CD4-positive, alpha-beta memory T cell (primary cell): Measurements from ENCODE around the gene GALNT18. TPM values are rescaled to one million over a fixed set of nuclear protein-coding genes. Genes with fewer than 3 reads are reported as not detected.

Experiments
- CTCF ChIA-PET: fragments of 350-600 bp; sonication (Branson Sonifier 250); formaldehyde crosslinking; loops from one replicate; lab custom pipeline; 2021; ENCODE audit warnings: inconsistent platforms; ENCODE audit not compliant: partially characterized antibody; lab: Charles Lee
- POLR2A ChIA-PET: fragments of 350-600 bp; sonication (Branson Sonifier 250); formaldehyde crosslinking; loops from one replicate; lab custom pipeline; 2021; ENCODE audit not compliant: partially characterized antibody; lab: Charles Lee
- DNase-seq, 5 donors: peaks; one replicate each; pipeline versions ENCODE4 v3.0.0 to v3.0.0-alpha.2; 2020 to 2022; ENCODE audit warnings: mixed read lengths in 1 of 5
- H3K27ac ChIP-seq: one replicate; pipeline ENCODE4 v1.7.0; 2013; ENCODE audit warnings: low read depth, low read length
- H3K27me3 ChIP-seq: 2 replicates; pipeline ENCODE4 v1.7.0; 2013; ENCODE audit warnings: mild to moderate bottlenecking, low read length, moderate library complexity; ENCODE audit not compliant: insufficient read depth
- H3K36me3 ChIP-seq: 2 replicates; pipeline ENCODE4 v1.7.0; 2013; ENCODE audit warnings: mild to moderate bottlenecking, low read length, moderate library complexity; ENCODE audit not compliant: insufficient read depth
- H3K4me1 ChIP-seq: 2 replicates; pipeline ENCODE4 v1.7.0; 2013; ENCODE audit warnings: mild to moderate bottlenecking, low read length, moderate library complexity; ENCODE audit not compliant: insufficient read depth
- H3K4me3 ChIP-seq, 2 donors: one replicate each; pipeline ENCODE4 v1.7.0; 2013; ENCODE audit warnings: low read length in 2 of 2, mild to moderate bottlenecking in 1 of 2
- H3K9me3 ChIP-seq, 2 donors: one replicate each; pipeline ENCODE4 v1.7.0; 2013; ENCODE audit warnings: low read length in 2 of 2, control low read depth in 1 of 2; ENCODE audit not compliant: control insufficient read depth in 1 of 2
- H3K27ac Mint-ChIP-seq, 7 donors: one replicate each; pipeline ENCODE4 v1.8.0; 2020 to 2021; ENCODE audit warnings: mixed read lengths in 7 of 7, mild to moderate bottlenecking in 6 of 7, inconsistent platforms in 3 of 7, moderate library complexity in 3 of 7
- H3K27me3 Mint-ChIP-seq, 2 donors: one replicate each; pipeline ENCODE4 v1.8.0; 2020 to 2021; ENCODE audit warnings: mixed read lengths in 2 of 2
- H3K36me3 Mint-ChIP-seq, 2 donors: one replicate each; pipeline ENCODE4 v1.8.0; 2020 to 2021; ENCODE audit warnings: mixed read lengths in 2 of 2, inconsistent platforms in 1 of 2, mild to moderate bottlenecking in 1 of 2
- H3K4me1 Mint-ChIP-seq, 4 donors: one replicate each; pipeline ENCODE4 v1.8.0; 2020 to 2021; ENCODE audit warnings: mixed read lengths in 4 of 4, mild to moderate bottlenecking in 1 of 4
- H3K4me3 Mint-ChIP-seq, 8 donors: one replicate each; pipeline ENCODE4 v1.8.0; 2020 to 2021; ENCODE audit warnings: mixed read lengths in 8 of 8, mild to moderate bottlenecking in 7 of 8, moderate library complexity in 6 of 8, inconsistent platforms in 3 of 8
- H3K9me3 Mint-ChIP-seq, 8 donors: one replicate each; pipeline ENCODE4 v1.8.0; 2020 to 2021; ENCODE audit warnings: mixed read lengths in 8 of 8, mild to moderate bottlenecking in 5 of 8, inconsistent platforms in 3 of 8, moderate library complexity in 1 of 8
- intact Hi-C: fragments of 100-400 bp; cut with micrococcal nuclease; formaldehyde crosslinking; loops from one replicate; pipeline ENCODE4 v1.15.1; 2023
- polyA plus RNA-seq, 2 donors: library from polyadenylated mRNA; unstranded; fragments of 300-500 nt; fragmentation: Illumina TruSeq; gene quantifications; one replicate each; pipeline ENCODE4 v1.2.3, GENCODE V29; 2021
- total RNA-seq, 2 experiments: library from RNA; stranded (reverse); gene quantifications; one replicate each; pipeline ENCODE4 v1.2.3, GENCODE V29; 2021

Gene GALNT18
- total and polyA plus RNA-seq, 4 experiments from 2014 or later = not detected

DNA sequence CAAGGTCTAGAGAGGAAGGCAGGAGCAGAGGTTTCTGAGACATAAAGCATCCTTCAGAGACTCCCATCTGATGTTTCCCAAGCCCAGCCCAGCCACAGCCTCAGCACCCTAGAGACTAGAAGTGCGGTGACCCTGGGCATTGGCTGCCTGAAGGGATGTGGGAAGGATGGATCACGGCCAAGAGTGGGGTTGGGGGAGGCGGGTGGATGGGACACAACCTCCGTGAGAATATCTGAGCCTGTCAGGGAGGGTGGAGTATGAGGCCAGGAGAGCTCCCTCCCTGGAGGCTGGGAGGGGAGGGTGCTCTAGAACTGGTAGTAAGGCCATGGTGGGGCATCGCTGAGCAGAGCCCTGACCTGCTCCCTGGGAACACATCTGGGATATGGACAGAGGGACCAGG lies 340.2 kb downstream of the GALNT18 start:
- Mint-ChIP-seq H3K4me3 (no peak overlapping the region), H3K27me3 (peaks cover 8 to 12% of the 10 kb centered on the region in 2 donors), H3K9me3 (no peaks in the 10 kb centered on the region), H3K36me3 (no peaks in the 10 kb centered on the region), H3K4me1 (peaks cover 0 to 10% (median 6%) of the 10 kb centered on the region in 4 donors), H3K27ac (no peak overlapping the region)
- no peak for DNase-seq
- intact Hi-C loops = no loop called here
- Histone ChIP-seq H3K27me3 (no peaks in the 10 kb centered on the region), H3K4me1 (no peaks in the 10 kb centered on the region), H3K4me3 (no peak overlapping the region), H3K27ac (no peak overlapping the region), H3K9me3 (no peaks in the 10 kb centered on the region), H3K36me3 (no peaks in the 10 kb centered on the region)
- POLR2A ChIA-PET = no interaction called here
- CTCF ChIA-PET = no interaction called here

DNA sequence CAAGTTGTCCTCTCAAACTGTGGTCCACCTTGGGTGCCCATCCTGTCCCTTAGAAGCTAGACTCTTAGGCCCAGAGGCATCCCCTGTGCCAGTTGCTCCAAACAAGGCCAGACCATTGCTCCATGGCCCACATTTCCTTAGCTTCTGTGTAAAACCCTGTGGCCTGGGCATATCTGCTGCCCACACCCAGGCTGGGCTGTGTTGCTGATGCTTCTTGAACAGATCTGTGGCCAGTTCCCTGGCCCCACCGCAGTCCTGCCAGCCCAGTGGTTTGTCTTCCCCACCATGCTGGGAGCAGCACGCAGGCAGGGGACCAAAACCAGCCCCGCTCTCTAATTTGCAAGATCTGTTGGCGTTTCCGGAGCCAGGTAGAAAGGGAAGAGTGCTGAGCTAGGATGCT lies 341.0 kb downstream of the GALNT18 start:
- Histone ChIP-seq H3K4me3 (no peak overlapping the region), H3K27ac (no peak overlapping the region), H3K4me1 (no peaks in the 10 kb centered on the region), H3K27me3 (no peaks in the 10 kb centered on the region), H3K36me3 (no peaks in the 10 kb centered on the region), H3K9me3 (no peaks in the 10 kb centered on the region)
- no peak overlapping the region for H3K4me3 Mint-ChIP-seq
- H3K4me1 Mint-ChIP-seq = peaks cover 0 to 10% (median 6%) of the 10 kb centered on the region in 4 donors
- CTCF ChIA-PET = interaction anchor here (1.3 kb wide), 1 partner anchor 37 kb away, joined by 3 read pairs; no protein-coding TSS in a partner anchor
- peaks cover 8 to 12% of the 10 kb centered on the region in 2 donors for H3K27me3 Mint-ChIP-seq
- intact Hi-C loops = no loop called here
- no peaks in the 10 kb centered on the region for H3K9me3 Mint-ChIP-seq
- H3K27ac Mint-ChIP-seq = peak overlapping the region in 2 of 7 donors; percentile 30 to 36
- DNase-seq = no peak
- POLR2A ChIA-PET = no interaction called here
- H3K36me3 Mint-ChIP-seq = no peaks in the 10 kb centered on the region

DNA sequence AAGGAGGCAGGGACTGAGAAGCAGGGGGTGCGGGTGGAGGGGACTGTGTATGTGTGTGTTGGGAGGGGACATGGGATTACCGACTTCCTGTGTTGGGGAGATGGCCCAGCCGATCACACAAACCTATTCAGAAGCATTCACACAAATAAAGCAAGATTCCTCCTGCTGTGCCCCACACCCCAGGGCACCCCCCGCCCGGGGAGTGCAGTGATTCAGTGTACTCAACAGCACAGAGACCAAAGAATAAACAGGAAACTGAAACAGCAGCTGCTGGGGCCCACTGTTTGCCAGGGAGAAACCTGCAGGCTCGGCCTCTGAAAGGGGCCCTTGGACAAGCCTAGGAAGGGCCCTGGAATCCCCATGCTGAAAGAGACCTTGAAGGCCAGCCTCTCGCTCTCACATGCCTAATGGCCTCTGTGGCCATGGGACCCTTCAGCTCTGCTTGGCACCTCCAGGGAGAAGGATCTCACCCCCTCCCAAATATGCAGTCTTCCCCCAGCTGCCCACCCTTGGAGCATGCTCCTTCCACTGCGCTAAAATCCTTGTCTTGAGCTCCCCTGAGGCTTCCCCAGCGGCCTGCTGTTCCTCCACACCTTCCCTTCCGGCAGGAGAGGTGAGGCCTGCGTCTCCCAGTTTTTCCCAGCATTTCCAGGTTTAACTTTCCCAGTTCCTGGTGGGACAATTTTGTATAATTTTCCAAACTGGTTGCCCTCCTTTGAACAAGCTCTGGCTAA lies 341.7 kb downstream of the GALNT18 start:
- DNase-seq = peak in 1 of 5 donors; percentile 2
- H3K27me3 ChIP-seq = no peaks in the 10 kb centered on the region
- Mint-ChIP-seq H3K4me1 (peaks cover 0 to 10% (median 6%) of the 10 kb centered on the region in 4 donors), H3K9me3 (peaks cover 0 to 5% (median 0%) of the 10 kb centered on the region in 8 donors), H3K36me3 (no peaks in the 10 kb centered on the region), H3K27ac (peak overlapping the region in 2 of 7 donors; percentile 30 to 49), H3K4me3 (peak overlapping the region in 1 of 8 donors; percentile 50), H3K27me3 (peaks cover 8 to 19% of the 10 kb centered on the region in 2 donors)
- no peak overlapping the region for H3K27ac ChIP-seq
- no peaks in the 10 kb centered on the region for H3K9me3 ChIP-seq
- no peaks in the 10 kb centered on the region for H3K36me3 ChIP-seq
- H3K4me3 ChIP-seq = no peak overlapping the region
- intact Hi-C loops = no loop called here
- POLR2A ChIA-PET = no interaction called here
- H3K4me1 ChIP-seq = no peaks in the 10 kb centered on the region
- CTCF ChIA-PET = interaction anchor here (1.3 kb wide), 1 partner anchor 36 kb away, joined by 3 read pairs; no protein-coding TSS in a partner anchor

DNA sequence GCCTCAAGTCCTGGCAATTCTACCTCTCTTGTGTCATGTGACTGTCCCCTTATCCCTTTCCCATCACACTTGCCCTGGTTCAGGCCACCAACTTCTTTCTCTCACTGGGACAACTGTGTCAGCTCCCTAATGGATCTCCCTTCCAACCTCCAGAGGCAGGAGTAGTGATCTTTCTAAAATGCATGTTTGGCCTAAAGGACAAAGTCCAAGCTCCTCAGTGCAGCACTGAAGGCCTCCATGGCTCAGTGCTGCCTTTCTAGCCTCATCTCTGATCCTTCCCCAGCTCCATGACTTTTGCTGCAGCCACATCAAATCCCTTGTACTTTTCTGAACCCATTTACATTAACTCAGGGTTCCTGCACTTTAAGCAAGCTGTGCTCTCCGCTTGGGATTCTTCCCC lies 349.6 kb downstream of the GALNT18 start:
- no peaks in the 10 kb centered on the region for H3K9me3 ChIP-seq
- H3K36me3 Mint-ChIP-seq = no peaks in the 10 kb centered on the region
- peaks cover 0 to 5% (median under 1%) of the 10 kb centered on the region in 8 donors for H3K9me3 Mint-ChIP-seq
- intact Hi-C loops = no loop called here
- no peak overlapping the region for H3K4me3 Mint-ChIP-seq
- no peaks in the 10 kb centered on the region for H3K36me3 ChIP-seq
- no peak overlapping the region for H3K27ac Mint-ChIP-seq
- no peaks in the 10 kb centered on the region for H3K27me3 ChIP-seq
- ChIA-PET CTCF (no interaction called here), POLR2A (no interaction called here)
- no peak overlapping the region for H3K27ac ChIP-seq
- no peak for DNase-seq
- no peaks in the 10 kb centered on the region for H3K4me1 ChIP-seq
- H3K4me3 ChIP-seq = no peak overlapping the region
- H3K27me3 Mint-ChIP-seq = peaks cover 1 to 11% of the 10 kb centered on the region in 2 donors
- H3K4me1 Mint-ChIP-seq = no peaks in the 10 kb centered on the region

DNA sequence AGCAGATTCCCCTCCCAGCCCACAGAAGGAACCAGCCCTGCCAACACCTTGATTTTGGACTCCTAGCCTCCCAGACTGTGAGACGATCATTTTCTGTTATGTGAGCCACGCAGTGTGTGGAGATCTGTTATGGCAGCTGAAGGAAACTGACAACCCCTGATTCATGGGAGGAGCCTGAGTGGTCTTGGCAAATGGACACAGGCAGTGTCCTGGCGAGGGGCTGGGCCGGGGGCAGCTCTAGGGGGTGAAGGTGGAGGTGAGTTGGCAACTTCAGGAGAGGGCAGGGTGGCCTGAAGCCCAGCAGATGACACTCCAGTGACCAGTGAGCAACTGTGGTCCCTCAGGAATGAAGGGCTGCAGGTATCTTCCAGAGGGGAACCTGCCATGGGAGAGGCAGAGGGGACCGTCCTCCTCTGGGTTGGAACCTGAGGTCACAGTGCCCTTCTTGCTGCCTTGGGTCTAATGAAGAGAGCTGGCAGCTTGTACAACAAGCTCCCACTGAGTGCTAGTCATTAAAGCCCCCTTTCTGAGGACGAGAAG lies 351.5 kb downstream of the GALNT18 start:
- H3K4me1 ChIP-seq = no peaks in the 10 kb centered on the region
- CTCF ChIA-PET = interaction anchor here (1.7 kb wide), 1 partner anchor 242 kb away, joined by 4 read pairs; no protein-coding TSS in a partner anchor
- peaks cover 0 to 3% (median under 1%) of the 10 kb centered on the region in 8 donors for H3K9me3 Mint-ChIP-seq
- peaks cover 2 to 5% of the 10 kb centered on the region in 2 donors for H3K27me3 Mint-ChIP-seq
- no peak overlapping the region for H3K27ac Mint-ChIP-seq
- DNase-seq = no peak
- peaks cover 0 to 3% (median 0%) of the 10 kb centered on the region in 4 donors for H3K4me1 Mint-ChIP-seq
- no peaks in the 10 kb centered on the region for H3K36me3 ChIP-seq
- H3K27ac ChIP-seq = no peak overlapping the region
- no peaks in the 10 kb centered on the region for H3K9me3 ChIP-seq
- H3K4me3 Mint-ChIP-seq = no peak overlapping the region
- H3K36me3 Mint-ChIP-seq = no peaks in the 10 kb centered on the region
- POLR2A ChIA-PET = no interaction called here
- no peaks in the 10 kb centered on the region for H3K27me3 ChIP-seq
- intact Hi-C loops = no loop called here
- no peak overlapping the region for H3K4me3 ChIP-seq

DNA sequence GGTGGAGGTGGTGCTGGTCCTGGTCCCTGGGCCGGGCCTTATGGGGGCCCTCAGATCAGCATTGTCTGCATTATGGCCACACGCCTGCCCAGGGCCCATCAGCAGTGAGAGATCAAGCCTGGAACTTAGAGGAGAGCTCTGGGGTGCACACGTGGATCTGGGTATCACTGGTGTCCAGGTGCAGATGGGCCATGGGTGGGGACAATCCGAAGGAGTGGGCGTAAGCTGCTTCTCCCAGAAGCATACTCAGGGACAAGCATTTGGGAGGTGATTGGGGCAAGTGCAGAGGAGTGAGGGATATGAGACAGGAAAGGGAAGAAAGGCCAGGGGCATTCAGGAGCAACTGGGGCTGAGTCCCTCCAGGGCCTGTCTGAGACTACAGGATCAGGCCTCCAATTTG lies 353.1 kb downstream of the GALNT18 start:
- DNase-seq = no peak
- H3K36me3 ChIP-seq = no peaks in the 10 kb centered on the region
- peaks cover 0 to 2% of the 10 kb centered on the region in 2 donors for H3K27me3 Mint-ChIP-seq
- no peaks in the 10 kb centered on the region for H3K27me3 ChIP-seq
- H3K27ac Mint-ChIP-seq = peak overlapping the region in 2 of 7 donors; percentile 50 to 64
- ChIA-PET CTCF (interaction anchor here (0.7 to 1.1 kb wide), 3 partner anchors 9 to 241 kb away, joined by 3 to 4 read pairs (median 3); no protein-coding TSS in a partner anchor), POLR2A (no interaction called here)
- no peak overlapping the region for H3K27ac ChIP-seq
- no peak overlapping the region for H3K4me3 Mint-ChIP-seq
- intact Hi-C loops = loop anchor here (10.0 kb wide), 1 partner anchor 334 kb away; no protein-coding TSS in a partner anchor
- no peaks in the 10 kb centered on the region for H3K36me3 Mint-ChIP-seq
- H3K4me1 Mint-ChIP-seq = peaks cover 0 to 3% (median 0%) of the 10 kb centered on the region in 4 donors
- H3K4me3 ChIP-seq = no peak overlapping the region
- H3K9me3 Mint-ChIP-seq = no peaks in the 10 kb centered on the region
- H3K9me3 ChIP-seq = no peaks in the 10 kb centered on the region
- H3K4me1 ChIP-seq = no peaks in the 10 kb centered on the region

DNA sequence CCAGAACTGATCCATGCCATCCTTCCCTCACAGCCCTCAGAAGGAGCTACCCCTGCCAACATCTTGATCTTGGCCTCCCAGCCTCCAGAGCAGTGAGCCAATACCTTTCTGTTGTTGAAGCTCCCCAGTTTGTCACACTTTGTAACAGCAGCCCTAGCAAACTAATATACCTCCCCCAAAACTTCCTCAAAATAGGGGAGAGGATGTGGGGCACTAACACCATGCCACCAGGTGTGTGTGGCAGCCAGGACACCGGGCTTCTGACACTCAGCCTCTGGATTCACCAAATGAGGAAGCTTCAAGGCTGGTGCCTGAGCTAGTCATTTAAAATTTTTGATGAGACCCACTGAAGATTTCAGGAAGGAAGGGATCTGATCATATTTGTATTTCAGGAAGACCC lies 353.7 kb downstream of the GALNT18 start:
- H3K4me3 ChIP-seq = no peak overlapping the region
- ChIA-PET CTCF (interaction anchor here (0.7 to 3.6 kb wide), 6 partner anchors 8 to 241 kb away, joined by 3 to 39 read pairs (median 3); no protein-coding TSS in a partner anchor), POLR2A (no interaction called here)
- Mint-ChIP-seq H3K36me3 (no peaks in the 10 kb centered on the region), H3K4me1 (peaks cover 0 to 3% (median 0%) of the 10 kb centered on the region in 4 donors), H3K27ac (no peak overlapping the region), H3K9me3 (no peaks in the 10 kb centered on the region), H3K27me3 (peaks cover 0 to 2% of the 10 kb centered on the region in 2 donors), H3K4me3 (no peak overlapping the region)
- H3K36me3 ChIP-seq = no peaks in the 10 kb centered on the region
- no peaks in the 10 kb centered on the region for H3K4me1 ChIP-seq
- no peak overlapping the region for H3K27ac ChIP-seq
- DNase-seq = no peak
- H3K9me3 ChIP-seq = no peaks in the 10 kb centered on the region
- intact Hi-C loops = loop anchor here (10.0 kb wide), 1 partner anchor 333 kb away; no protein-coding TSS in a partner anchor
- no peaks in the 10 kb centered on the region for H3K27me3 ChIP-seq
